ENCODE measurements around the gene TRDMT1.

DNA sequence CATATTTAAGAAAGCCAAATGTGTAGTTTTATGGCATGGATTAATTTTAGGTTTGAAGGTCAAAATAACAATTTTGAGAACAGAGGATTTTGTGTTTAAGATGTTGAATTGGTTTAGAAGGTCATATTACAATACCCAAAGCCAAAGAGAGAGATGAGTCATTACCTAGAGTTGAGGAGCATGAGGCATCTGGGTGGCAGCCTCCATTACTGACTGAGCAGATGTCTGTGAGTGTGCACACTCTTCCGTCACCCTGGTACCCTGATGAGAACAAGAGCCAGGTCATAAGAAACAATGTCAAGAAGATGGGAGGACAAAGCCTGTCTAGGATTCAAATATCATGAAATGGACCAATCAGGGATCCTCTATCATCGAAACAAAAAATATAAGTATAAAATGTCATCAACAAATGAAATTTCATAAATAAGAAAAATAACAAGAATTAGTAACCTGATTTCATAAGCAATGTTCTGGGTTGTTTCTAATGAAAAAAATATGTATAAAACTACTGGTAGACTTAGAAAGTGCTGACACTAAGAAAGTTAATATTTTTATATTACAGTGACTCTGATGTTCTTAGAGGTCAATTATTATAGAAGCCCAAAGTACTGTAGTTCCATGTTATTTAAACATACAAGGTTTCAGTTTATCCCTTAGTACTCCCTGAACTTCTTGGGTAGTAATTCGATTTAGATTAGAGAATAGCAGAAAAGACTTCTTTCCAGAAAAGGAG, 91.8 kb downstream of the TRDMT1 start:
- TF ChIP-seq, protein P1, sequence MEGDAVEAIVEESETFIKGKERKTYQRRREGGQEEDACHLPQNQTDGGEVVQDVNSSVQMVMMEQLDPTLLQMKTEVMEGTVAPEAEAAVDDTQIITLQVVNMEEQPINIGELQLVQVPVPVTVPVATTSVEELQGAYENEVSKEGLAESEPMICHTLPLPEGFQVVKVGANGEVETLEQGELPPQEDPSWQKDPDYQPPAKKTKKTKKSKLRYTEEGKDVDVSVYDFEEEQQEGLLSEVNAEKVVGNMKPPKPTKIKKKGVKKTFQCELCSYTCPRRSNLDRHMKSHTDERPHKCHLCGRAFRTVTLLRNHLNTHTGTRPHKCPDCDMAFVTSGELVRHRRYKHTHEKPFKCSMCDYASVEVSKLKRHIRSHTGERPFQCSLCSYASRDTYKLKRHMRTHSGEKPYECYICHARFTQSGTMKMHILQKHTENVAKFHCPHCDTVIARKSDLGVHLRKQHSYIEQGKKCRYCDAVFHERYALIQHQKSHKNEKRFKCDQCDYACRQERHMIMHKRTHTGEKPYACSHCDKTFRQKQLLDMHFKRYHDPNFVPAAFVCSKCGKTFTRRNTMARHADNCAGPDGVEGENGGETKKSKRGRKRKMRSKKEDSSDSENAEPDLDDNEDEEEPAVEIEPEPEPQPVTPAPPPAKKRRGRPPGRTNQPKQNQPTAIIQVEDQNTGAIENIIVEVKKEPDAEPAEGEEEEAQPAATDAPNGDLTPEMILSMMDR (IDR thresholded peaks at IDR 0.05), result no peak
- TF ChIP-seq POLR2A (IDR thresholded peaks at IDR 0.05), result no peak

All from thyroid gland (tissue), 4 donors.